GM19099 (cell line): ENCODE results near the gene HNRNPD.

Source experiments
- POLR2A ChIP-seq: IDR thresholded peaks from 3 replicates; pipeline ENCODE4 v1.6.1; 2011; ENCODE audit warnings: low read depth; ENCODE audit not compliant: insufficient read length; ENCODE audit errors: extremely low read depth

Gene HNRNPD

GRCh38 chr4:82352118-82352824, 21.5 kb downstream of the HNRNPD start:
- TF ChIP-seq POLR2A, result no peak

- TF ChIP-seq POLR2A, result no peak
Measured at GRCh38 chr4:82346126-82346525, 27.7 kb downstream of the HNRNPD start.

- TF ChIP-seq POLR2A, result no peak
Measured at GRCh38 chr4:82335043-82335442, 38.7 kb downstream of the HNRNPD start.

GRCh38 chr4:82331814-82332213, 42.0 kb downstream of the HNRNPD start:
- TF ChIP-seq POLR2A, result no peak

GRCh38 chr4:82320351-82320750, 53.4 kb downstream of the HNRNPD start:
- no peak for TF ChIP-seq POLR2A
